RPMI7951 (cell line): ENCODE measurements around the gene MAL. TPM values are rescaled to one million over a fixed set of nuclear protein-coding genes. Genes with fewer than 3 reads are reported as not detected.

Source experiments
- DNase-seq: peaks from one replicate; pipeline ENCODE4 v3.0.0-alpha.2; 2012; ENCODE audit warnings: low read depth
- total RNA-seq: library from RNA; depleted of rRNA; stranded (reverse); fragments of >200 nt; shearing (Covaris generic); gene quantifications from 2 replicates; pipeline ENCODE4 v1.2.3, GENCODE V29; 2014

The MAL gene
- total RNA-seq, 1 experiment from 2014 or later, result not detected

DNA sequence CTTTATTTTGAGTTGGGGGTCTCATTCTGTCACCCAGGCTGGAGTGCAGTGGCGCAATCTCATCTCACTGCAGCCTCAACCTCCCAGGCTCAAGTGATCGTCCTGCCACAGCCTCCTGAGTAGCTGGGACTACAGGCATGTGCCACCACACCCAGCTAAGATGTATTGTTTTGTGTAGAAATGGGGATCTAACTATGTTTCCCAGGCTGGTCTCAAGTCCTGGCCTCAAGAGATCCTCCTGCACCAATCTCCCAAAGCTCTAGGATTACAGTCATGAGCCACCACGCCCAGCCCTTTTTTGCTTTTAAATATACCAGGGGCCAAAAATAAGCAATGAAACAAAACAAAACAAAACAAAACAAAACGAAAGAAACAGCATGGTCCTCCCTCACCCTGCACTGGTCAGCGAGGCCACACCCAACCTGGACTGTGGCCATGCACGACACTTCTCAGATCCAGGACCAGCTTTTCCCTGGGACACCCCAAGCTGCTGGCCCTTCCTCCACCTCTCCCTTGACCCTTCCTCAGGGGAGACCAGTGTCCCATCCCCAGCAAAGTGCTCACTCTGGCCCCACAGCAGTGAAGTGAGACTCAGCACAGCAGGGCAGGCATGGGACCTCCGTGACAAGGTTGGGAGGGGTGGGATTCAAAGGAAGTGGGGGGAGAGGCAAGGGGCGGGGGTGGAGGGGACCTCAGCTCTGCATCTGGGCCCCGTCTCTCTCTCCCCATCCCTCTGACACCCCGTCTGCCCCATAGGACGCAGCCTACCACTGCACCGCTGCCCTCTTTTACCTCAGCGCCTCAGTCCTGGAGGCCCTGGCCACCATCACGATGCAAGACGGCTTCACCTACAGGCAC, 23.5 kb downstream of the MAL start:
- no peak for DNase-seq

- no peak for DNase-seq
These were observed 24.1 kb downstream of the MAL start for GRCh38 chr2:95049683-95049955.

DNA sequence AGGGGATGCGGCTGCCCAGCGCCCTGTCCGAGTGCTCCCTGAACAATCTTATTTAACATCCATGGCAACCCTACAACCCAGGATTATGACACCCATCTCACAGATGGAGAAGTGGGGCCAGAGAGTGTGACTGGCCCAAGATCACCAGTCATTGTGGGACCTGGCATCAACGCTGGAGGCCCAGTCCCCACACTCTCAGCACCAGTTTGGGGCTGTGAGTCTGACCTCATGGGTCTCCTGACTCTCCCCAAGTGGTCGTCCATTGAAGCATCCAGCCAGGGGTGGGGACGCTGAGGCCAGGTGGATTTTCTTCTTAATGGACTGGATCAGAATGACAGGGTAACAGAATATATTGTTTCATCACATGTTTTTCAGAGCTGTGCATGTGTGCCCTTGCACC, 24.5 kb downstream of the MAL start:
- no peak for DNase-seq

DNA sequence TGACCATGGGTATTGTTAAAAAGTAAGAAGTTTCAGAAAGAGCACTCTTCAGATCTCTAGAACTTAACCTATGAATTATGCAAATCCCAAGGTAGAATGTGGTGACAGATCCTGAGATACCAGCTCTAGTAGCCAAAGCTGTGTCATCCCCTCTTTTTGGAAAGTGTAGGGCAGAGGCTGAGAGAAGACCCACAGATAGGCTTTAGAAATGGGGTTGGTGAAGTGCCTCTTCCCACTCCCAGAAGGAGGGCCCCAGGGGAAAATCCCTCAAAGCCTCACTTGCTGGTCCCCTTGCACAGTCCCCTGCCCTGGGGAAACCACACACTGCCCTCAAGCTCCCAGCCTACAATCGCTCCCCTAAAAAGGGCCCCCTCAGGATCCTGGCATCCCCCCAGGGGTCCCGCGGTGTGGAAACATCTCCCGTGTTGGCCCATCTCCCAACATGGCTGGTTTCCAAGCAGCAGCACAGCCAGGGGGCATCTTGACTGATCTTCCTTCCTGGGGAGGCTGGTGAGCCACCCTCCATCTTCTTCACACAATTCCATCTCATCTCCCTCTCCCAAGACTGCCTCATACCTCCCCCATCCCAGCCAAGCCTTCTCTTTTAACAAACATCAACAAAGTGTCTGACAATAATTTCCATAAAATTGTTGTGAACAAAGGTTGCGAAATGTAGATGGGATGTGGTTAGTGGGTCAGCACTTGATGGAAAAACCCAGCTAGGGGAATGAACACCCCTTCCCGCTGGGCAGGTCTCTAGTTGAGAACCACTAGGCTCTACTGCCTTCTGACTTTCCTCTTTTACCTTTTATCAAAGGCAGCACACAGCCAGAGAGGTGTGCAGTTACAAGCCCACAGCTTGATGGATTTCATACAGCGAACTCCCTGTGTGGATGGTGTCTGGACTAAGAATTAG, 25.1 kb downstream of the MAL start:
- DNase-seq, result no peak

DNA sequence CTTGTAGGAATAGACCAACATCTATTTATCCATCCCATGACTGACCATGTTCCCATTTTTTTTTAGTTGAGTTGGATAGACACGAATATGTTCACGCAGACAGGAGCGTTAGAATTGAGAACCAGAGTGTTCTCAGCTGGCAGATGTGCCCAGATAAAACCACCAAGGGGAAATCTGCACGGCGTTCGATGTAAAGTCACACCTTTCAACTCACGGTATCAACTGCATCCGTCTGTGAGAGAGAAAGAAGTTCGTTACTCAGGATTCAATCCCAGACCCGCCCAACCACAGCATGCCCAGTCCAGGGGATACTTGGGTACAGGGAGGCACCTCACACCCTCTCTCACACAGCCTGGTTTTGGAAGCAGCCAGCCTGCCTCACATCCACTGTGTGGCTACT, 26.1 kb downstream of the MAL start:
- no peak for DNase-seq

- no peak for DNase-seq
These were observed 26.8 kb downstream of the MAL start for GRCh38 chr2:95052307-95052706.

DNA sequence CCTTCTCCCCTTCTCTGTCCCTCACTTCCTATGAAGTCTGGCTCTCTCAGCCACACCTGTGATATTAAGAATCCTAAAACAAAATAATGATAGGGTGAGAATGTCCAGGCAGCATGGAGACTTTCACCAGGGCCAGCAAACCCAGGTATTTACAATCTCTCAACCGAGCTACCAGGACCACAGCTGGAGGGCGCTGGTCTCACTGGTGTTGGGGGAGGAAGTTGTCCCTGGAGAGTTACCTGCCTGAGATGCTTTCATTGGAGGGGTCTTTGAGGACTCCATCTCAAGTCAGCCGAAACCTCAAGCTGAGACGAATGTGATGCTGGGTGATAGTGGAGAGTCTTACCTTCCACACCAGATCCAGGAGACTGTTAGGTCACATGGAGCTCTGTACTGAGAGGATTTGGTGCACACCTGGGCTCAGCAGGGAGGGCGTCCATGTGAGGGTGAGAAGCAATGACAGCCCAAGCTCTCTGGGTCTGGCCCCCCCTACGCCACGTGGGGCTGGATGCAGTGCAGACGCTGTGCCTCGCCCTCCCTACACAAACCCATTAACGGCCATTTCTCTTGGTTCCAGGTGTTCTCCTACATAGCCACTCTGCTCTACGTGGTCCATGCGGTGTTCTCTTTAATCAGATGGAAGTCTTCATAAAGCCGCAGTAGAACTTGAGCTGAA, 27.4 kb downstream of the MAL start:
- DNase-seq, result no peak

GRCh38 chr2:95053543-95053942, 28.0 kb downstream of the MAL start:
- no peak for DNase-seq

DNA sequence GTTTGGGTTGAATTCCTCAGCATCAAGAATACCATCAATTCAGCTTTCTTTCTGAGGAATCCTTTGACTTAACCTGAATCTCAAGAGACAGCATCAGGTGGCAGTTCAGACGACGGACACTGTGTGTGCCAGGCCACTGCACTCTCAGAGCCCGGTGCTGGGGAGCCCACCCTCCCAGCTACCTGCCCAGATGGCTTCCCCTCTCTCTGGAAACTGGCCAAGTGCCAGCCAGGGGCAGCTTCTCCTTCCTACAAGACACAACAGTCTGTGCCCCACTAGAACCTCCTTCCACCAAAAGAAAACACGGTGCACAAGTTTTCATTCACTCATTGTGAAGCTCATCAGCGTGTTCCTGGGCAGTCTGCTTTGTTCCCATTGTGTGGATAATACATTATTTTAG, 28.5 kb downstream of the MAL start:
- no peak for DNase-seq

DNA sequence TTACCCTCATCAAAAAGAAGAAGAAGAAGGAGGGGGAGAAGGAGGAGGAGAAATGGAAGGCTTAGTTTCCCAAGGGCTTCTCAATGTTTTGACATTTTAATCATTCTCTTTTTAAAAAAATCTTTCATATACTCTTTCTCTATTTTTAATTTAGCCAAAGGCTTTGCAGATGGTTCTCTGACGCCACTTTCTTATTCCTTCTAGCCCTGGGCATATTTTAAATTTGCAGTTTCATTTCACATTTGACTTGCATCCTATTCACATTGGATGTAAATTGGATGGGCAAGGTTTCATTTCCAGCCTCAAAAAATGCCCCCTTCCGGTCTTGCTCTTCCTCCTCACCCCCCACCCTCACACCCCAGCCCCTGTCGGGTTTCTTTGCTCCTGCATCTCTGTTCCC, 29.8 kb downstream of the MAL start:
- DNase-seq, result no peak

- no peak for DNase-seq
These were observed 30.5 kb downstream of the MAL start for GRCh38 chr2:95056044-95056443.

- peak; percentile 70 for DNase-seq
These were observed 31.3 kb downstream of the MAL start for GRCh38 chr2:95056461-95057459.

GRCh38 chr2:95057535-95058370, 32.2 kb downstream of the MAL start:
- DNase-seq, result peak; percentile 42

- DNase-seq, result no peak
These were observed 33.0 kb downstream of the MAL start for GRCh38 chr2:95058466-95058988.

DNA sequence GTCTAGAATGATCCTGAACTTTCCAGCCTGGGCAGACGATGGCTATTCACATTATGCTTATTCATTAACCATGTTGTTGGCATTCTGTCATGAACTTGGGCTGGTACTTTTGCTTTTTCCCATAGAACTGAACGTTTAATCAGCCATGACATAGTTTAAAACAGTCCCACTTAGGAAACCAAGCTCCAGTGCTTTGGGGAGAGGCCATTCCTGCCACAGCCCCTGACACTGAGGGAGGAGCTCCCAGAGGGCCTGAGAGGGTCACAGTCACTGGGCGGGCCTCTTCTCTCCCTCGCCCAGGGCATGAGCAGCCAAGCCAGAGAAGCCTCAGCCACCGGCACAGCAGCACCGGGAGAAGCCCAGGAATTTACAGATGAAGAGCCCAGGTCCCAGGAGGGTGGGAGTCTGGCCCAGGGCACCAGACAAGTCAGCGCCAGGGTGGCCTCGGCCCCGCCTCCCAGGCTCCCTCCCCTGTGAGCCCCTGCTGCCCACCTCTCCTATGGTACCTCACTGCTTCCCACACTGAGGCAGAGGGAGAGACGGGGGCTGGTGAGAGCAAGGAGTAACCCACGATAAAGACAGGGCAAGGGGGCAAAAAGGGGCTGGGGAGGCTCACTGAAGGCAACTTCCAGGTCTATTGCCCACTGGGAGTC, 33.6 kb downstream of the MAL start:
- no peak for DNase-seq

DNA sequence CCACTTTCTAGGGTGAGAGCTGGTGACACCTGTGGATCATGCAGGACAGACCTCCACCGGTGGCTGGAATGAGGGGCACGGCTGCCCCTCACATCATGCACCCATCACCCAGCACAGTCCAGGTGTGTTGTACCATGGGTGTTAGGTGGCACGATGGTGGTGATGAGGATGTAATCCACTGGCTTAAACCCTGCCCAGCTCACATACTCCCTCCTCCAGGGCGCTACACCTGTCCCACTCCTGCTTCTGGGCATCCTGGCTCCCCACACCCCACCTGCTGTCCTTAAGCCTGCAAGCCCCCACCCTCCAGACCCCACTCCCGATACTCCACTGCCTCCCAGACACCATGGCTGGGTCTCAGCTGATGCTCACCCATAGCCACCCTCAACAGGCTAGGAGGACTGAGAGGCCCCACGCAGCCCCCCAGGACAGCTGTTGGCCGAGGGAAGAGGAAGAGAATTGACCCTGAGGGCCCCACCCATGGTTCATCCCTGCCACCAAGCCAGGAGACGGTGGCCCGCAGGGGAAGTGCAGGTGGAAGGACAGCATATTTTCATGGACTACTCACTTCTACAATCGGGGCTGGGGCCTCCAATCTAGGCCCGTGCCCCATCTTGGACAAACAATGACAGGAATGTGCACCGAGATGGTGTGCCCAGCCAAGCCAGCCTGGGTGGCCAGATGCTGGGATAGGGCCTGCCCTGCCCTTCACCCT, 34.3 kb downstream of the MAL start:
- DNase-seq, result no peak

DNA sequence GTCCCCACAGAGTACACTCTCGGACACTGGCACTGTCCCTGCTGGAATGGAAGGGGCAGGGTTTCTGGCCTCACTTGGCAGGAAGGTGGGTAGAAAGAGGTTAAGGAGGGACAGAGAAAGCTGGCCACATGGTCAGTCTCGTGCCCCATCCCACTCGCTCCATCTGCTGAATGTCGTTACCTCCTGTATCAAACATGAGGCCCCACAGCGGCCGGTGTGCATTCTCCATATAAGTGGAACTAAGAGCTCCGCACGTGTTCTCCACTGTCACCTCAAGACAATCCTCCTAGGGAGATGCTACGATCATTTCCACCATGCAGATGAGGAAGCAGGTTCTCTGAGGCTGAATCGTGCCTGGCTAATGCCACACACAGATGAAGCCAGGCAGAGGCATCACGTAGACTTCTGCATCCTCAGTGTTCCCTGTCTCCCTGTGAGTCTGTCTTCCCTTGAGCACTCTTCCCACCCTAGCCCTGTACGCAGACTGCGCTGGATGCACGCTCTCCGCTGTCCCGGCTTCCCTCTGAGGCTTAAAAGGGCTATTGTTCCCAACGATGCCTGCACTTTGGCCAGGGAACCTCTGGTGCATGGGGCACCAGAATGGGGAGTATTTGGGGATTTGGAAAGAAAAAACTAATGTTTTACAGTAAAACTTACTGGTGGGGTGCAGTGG, 35.1 kb downstream of the MAL start:
- no peak for DNase-seq

- no peak for DNase-seq
These were observed 35.6 kb downstream of the MAL start for GRCh38 chr2:95061119-95061512.
